Epithelial cell of prostate (primary cell): ENCODE results near the gene SLC6A13.
"Not testable (repeated sequence)": the region's sequence is repeated elsewhere in the genome, so short reads cannot be mapped to it uniquely, and the experiment has no call there.

ENCODE experiments used
- DNase-seq: peaks from one replicate; pipeline ENCODE4 v3.0.0-alpha.2; 2011; ENCODE audit warnings: low read depth, low spot score
- H3K27ac ChIP-seq: fragments of 450-650 bp; 2 replicates; pipeline ENCODE4 v1.5.1; 2017; ENCODE audit warnings: mild to moderate bottlenecking

Gene SLC6A13

GRCh38 chr12:262817-263216 lies at the start of gene SLC6A13:
TSS of gene SLC6A13 (minus strand) at chr12:262836. CDS start at chr12:260052, 2,784 bp downstream.
- no peak within 1 kb of the TSS for H3K27ac ChIP-seq
- no peak for DNase-seq

GRCh38 chr12:308511-308910 lies 45.9 kb upstream of the SLC6A13 start:
- no peak overlapping the region for H3K27ac ChIP-seq
- no peak for DNase-seq

- H3K27ac ChIP-seq = no peak overlapping the region
These were observed 44.8 kb upstream of the SLC6A13 start for GRCh38 chr12:307406-307805.

GRCh38 chr12:304805-305204 lies 42.2 kb upstream of the SLC6A13 start:
- no peak for DNase-seq
- no peak overlapping the region for H3K27ac ChIP-seq

More at GRCh38 chr12:307406-307805, 44.8 kb upstream of the SLC6A13 start:
- DNase-seq = no peak

- H3K27ac ChIP-seq, DNase-seq: not testable (repeated sequence)
These were observed 40.1 kb upstream of the SLC6A13 start for GRCh38 chr12:302766-303165.

GRCh38 chr12:300166-300565 lies 37.5 kb upstream of the SLC6A13 start:
- DNase-seq, H3K27ac ChIP-seq: not testable (repeated sequence)

- not testable (repeated sequence) for DNase-seq, H3K27ac ChIP-seq
These were observed 36.9 kb upstream of the SLC6A13 start for GRCh38 chr12:299511-299910.

- DNase-seq, H3K27ac ChIP-seq: not testable (repeated sequence)
These were observed 35.4 kb upstream of the SLC6A13 start for GRCh38 chr12:298059-298458.

- DNase-seq = no peak
- no peak overlapping the region for H3K27ac ChIP-seq
These were observed 32.5 kb upstream of the SLC6A13 start for GRCh38 chr12:295132-295531.

- peak overlapping the region; percentile 52 for H3K27ac ChIP-seq
- DNase-seq = no peak
These were observed 30.6 kb upstream of the SLC6A13 start for GRCh38 chr12:293199-293598.

- DNase-seq = no peak
- peak overlapping the region; percentile 52 for H3K27ac ChIP-seq
These were observed 29.6 kb upstream of the SLC6A13 start for GRCh38 chr12:292186-292585.

- DNase-seq = no peak
These were observed 28.6 kb upstream of the SLC6A13 start for GRCh38 chr12:291153-291723.

GRCh38 chr12:288687-289086 lies 26.1 kb upstream of the SLC6A13 start:
- DNase-seq = no peak

More at GRCh38 chr12:291153-291723, 28.6 kb upstream of the SLC6A13 start:
- peak overlapping the region; percentile 52 for H3K27ac ChIP-seq

GRCh38 chr12:286531-287300 lies 24.1 kb upstream of the SLC6A13 start:
- no peak overlapping the region for H3K27ac ChIP-seq
- DNase-seq = no peak

More at GRCh38 chr12:288687-289086, 26.1 kb upstream of the SLC6A13 start:
- H3K27ac ChIP-seq = no peak overlapping the region

- H3K27ac ChIP-seq = no peak overlapping the region
- no peak for DNase-seq
These were observed 15.4 kb upstream of the SLC6A13 start for GRCh38 chr12:278046-278445.

- H3K27ac ChIP-seq = no peak overlapping the region
- no peak for DNase-seq
These were observed 13.2 kb upstream of the SLC6A13 start for GRCh38 chr12:275812-276211.

GRCh38 chr12:273382-273781 lies 10.7 kb upstream of the SLC6A13 start:
- DNase-seq = no peak
- no peak overlapping the region for H3K27ac ChIP-seq

GRCh38 chr12:272942-273341 lies 10.3 kb upstream of the SLC6A13 start:
- no peak overlapping the region for H3K27ac ChIP-seq
- DNase-seq = no peak

- no peak overlapping the region for H3K27ac ChIP-seq
- no peak for DNase-seq
These were observed 8.5 kb upstream of the SLC6A13 start for GRCh38 chr12:271161-271560.

GRCh38 chr12:269191-269590 lies 6.6 kb upstream of the SLC6A13 start:
- no peak for DNase-seq
- no peak overlapping the region for H3K27ac ChIP-seq

GRCh38 chr12:268483-268840 lies 5.8 kb upstream of the SLC6A13 start:
- H3K27ac ChIP-seq = no peak overlapping the region
- no peak for DNase-seq
